Left colon (tissue), 2 donors: ENCODE results near the gene WDR4. TPM values are rescaled to one million over a fixed set of nuclear protein-coding genes. Genes with fewer than 3 reads are reported as not detected.
"Not testable (repeated sequence)": the region's sequence is repeated elsewhere in the genome, so short reads cannot be mapped to it uniquely, and the experiment has no call there.

ENCODE experiments used
- ATAC-seq: fragments of 200-7000 bp; cut with Tn5 transposase; one replicate; pipeline ENCODE4 v1.9.1; 2020; ENCODE audit warnings: mild to moderate bottlenecking, moderate library complexity
- DNase-seq, 2 donors: peaks; one replicate each; pipeline ENCODE4 v3.0.0-alpha.2; 2020
- intact Hi-C, 2 donors: fragments of 100-400 bp; cut with DNase I in 1 of 2; cut with micrococcal nuclease in 1 of 2; formaldehyde crosslinking; loops; one replicate each; pipeline versions ENCODE4 v1.11.2 to v1.14.0; 2022; cut with DNase I, micrococcal nuclease
- total RNA-seq, 2 donors: library from RNA; stranded (reverse); fragmentation: NEBNext Ultra II Directional; extraction: Animal tissue kit (Norgen Biotek cat#: 25700); gene quantifications; one replicate each; pipeline ENCODE4 v1.2.1, GENCODE V29; 2021
- donor health status: DM: no; HTN: no; CAD: no.
- donor health status: DM: yes; HTN: yes; CAD: no.

WDR4 gene
- total RNA-seq, 2 donors from 2014 or later, result 10.5 to 21.5 TPM

DNA sequence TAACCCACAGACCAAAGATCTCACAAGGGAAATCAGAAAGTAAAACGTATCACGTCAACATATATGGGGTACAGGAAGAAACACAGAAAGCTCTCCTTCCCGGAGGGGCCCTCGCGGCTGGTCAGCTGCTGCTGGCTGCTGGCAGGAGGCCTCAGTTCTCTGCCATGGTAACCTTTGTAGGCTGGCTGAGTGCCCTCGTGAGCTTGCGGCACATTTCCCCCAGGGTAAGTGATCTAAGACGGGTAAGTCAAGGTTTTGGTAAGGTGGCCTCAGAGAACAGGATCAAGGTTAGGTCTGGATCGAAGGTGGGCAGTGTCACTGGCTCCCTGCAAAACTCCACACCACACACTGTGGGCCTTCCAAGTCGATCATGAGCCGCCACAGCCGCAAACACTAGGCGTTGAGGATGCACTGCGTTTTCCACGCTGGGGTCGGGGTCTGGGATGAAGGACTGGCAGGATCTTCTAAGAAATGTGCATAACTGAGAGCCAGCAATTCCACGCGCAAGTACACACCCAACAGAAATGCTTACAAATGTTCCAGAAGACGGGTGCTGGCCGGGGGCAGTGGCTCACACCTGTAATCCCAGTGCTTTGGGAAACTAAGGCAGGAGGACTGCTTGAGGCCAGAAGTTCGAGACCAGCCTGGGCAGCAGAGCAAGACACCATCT, 33.9 kb downstream of the WDR4 start:
- ATAC-seq (no peak), DNase-seq (peak in 1 of 2 donors; percentile 35)
- intact Hi-C loops, result no loop called here

DNA sequence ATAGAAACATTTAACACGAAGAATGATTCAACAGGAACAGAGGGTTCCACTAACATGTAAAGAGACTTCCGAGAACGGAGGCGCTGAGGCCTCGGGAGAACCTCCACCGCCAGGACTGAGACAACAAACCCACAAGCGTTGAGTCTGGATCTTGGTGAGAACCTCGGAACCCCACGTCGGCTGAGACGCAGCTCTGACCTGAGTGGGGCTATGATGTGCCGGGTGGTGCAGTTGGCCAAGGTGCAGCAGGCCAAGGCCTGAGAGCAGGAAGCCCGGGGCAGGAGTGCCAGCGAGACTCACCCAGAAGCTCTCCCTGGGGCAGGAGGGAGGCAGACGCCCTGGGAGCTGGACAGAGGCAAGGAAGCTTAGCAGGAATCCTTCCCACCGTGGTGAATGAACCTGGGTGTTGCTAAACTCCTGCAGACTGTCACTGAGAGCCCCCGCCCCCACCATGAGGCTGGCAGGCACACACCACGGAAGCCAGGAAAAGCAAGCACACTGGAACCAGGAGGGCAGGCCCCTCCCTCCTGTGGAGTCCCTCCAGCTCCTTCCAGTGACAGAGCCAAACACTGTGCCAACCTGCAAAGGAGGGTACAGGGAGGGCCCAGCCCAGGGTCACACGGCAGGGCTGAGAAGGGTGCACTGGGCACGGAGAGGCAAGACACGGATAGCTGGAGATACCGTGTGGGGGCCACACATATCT, 34.8 kb downstream of the WDR4 start:
- ATAC-seq (peak; percentile 17), DNase-seq (peak in 1 of 2 donors; percentile 23)
- intact Hi-C loops, result no loop called here

- ATAC-seq (no peak), DNase-seq (no peak)
- intact Hi-C loops, result no loop called here
Measured at GRCh38 chr21:42843056-42843455, 36.3 kb downstream of the WDR4 start.

DNA sequence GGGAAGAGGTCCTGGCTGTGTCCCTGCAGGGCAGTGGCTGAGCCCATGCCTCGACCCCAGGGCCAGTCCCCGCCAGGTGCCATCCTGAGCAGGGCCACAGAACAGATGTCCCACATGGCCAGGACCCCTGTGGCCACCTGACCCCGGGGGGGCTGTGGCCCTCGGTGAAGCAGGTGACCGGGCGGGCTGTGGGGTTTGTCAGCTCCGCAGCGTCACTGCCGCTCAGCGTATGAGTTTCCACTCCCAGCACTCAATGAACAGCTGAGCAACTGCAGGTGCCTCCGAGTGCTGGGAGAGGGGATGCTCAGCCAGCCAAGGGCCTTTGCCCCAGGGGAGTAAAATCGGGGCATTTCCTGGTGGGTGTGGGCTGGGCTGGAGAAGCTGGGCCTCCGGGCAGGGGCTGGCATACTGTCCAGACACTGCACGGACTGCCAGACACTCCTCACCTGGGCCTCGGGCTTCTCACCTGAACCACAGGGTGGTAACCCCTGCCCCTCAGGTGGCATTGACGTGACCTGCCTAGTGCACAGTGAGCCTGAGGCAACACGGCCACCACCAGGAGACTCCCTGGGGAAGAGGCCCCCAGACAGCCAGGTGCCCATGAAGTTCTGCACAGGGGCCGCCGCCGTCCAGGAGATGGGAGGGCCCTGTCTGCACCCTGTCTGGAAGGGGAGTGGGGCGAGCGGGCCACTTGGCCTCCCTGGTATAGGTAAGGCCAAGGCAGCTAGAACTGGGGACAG, 37.3 kb downstream of the WDR4 start:
- ATAC-seq, intact Hi-C loops: not testable (repeated sequence)
- peak; percentile 1 to 26 for DNase-seq

DNA sequence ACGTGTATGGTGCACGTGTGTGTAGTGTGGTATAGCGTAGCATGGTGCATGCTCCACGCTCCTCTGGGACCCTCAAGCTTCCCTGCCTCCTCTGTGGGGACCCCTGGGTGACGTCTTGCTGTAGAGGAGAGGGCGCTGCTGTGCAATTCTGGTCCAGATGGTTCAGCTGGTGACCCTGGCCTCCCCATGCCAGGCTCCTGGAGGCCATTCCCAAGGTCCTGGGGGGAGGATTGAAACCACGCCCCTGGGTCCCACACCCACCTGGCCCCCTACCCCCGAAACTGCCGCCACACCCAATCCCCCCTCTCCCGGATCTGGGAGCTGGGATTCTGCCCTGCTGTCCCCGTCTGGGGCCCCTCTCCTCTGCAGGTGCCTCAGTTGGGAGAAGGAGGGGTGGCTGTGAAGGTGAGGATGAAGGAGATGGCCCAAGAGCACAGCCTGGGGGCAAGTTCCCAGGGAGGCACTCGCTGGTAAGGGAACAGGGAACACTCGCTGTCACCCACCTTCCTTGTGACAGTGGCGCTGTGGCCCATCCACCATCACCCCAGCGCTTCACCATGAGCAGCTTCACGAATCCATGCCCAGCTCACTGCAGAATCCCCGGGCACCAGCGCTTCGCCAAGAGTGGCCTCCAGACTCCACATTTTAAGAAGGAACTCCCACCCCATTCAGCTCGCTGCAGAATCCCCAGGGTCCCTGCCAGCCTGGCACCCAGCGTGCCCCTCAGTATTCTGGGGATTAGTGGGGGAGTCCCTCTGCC, 38.0 kb downstream of the WDR4 start:
- peak in 1 of 2 donors; percentile 18 for DNase-seq
- no peak for ATAC-seq
- intact Hi-C loops, result no loop called here

GRCh38 chr21:42840411-42841155, 38.8 kb downstream of the WDR4 start:
- no peak for ATAC-seq
- peak in 1 of 2 donors; percentile 12 for DNase-seq
- intact Hi-C loops, result no loop called here

DNA sequence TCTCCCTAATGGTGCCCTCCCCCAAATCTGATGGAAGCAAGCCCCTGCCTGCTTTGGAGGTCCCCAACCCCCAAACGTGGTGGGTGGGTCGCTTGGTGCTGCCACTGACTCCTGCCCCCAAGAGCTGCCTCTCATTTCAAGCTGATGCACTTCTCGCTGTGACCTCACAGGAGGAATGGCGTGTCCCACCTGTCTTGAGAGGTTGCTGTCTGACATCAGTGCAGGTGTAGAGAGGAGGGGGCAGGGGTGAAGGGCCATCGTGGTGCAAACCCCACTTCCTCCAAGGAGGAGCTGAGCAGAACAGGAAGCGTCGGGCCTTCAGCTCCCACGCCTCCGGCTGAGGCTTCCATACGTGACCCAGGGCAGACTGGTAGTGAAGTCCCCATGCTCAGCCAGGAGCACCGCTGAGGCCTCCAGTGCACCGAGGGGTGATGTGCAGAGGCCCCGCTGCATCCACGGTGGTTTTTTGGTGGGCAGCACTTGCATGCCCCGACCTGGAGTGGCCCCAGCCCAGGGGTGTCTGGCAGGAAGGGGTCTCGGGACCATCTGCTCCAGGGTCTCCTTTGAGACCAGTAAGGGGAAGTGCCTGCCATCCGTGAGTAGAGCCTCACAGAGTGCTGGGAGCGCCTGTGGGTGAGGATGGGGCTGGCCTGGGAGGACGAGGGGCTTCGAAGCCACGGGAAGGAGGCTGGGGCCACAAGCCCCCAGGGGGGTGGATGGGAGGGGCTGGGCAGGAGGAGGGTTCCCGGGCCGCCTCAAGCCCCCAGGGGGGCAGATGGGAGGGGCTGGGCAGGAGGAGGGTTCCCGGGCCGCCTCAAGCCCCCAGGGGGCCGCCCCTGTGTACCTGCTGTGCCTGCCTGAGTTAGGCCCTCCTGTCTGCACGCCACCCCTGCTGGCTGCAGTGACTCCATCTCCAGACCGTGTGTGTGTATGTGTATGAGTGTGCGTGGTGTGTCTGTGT, 39.8 kb downstream of the WDR4 start:
- ATAC-seq, result no peak
- DNase-seq, result no peak
- intact Hi-C loops, result no loop called here

GRCh38 chr21:42838212-42838690, 41.1 kb downstream of the WDR4 start:
- not testable (repeated sequence) for DNase-seq, ATAC-seq

DNA sequence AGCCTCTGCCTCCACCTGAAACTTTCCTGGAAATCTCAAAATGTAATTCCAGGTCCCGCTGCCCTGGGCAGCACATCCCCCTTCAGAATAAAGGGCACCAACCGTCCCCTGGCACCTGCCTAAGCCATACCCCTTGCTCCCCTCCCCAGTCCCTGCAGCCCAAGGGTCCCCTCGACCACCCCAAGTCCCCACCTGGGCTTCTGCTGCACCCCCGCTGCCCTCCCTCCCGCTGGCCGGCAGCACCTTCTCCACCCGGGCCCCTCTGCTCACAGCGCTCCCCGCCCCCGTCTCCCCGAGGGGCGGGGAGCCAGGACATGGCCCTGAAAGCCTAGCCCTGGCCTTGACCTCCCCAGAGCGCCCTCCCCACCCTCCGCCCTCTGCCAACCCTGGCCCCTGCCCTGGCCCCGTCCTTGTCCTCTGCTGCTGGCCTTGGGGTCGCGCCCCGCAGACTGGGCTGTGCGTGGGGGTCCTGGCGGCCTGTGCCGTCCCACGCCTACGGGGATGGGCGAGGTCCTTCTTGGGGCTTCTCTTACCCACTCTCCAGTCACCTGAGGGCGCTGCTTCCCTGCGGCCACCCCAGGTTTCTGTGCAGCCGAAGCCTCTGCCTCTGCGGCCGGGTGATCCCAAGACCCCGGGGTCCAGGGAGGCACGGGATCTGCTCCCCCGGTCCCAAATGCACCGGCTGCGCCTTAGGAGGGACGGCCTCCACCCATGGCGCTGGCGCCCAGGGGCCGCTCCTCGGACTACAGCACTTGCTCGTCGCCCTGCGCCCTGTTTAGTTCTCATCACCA, 41.7 kb downstream of the WDR4 start:
- DNase-seq (no peak), ATAC-seq (no peak)
- intact Hi-C loops, result no loop called here

More at GRCh38 chr21:42838212-42838690, 41.1 kb downstream of the WDR4 start:
- intact Hi-C loops, result not testable (repeated sequence)

- ATAC-seq, result no peak
- DNase-seq, result no peak
- intact Hi-C loops, result no loop called here
Measured at GRCh38 chr21:42836767-42837301, 42.5 kb downstream of the WDR4 start.

GRCh38 chr21:42836402-42836666, 43.0 kb downstream of the WDR4 start:
- DNase-seq (no peak), ATAC-seq (no peak)
- intact Hi-C loops, result no loop called here

DNA sequence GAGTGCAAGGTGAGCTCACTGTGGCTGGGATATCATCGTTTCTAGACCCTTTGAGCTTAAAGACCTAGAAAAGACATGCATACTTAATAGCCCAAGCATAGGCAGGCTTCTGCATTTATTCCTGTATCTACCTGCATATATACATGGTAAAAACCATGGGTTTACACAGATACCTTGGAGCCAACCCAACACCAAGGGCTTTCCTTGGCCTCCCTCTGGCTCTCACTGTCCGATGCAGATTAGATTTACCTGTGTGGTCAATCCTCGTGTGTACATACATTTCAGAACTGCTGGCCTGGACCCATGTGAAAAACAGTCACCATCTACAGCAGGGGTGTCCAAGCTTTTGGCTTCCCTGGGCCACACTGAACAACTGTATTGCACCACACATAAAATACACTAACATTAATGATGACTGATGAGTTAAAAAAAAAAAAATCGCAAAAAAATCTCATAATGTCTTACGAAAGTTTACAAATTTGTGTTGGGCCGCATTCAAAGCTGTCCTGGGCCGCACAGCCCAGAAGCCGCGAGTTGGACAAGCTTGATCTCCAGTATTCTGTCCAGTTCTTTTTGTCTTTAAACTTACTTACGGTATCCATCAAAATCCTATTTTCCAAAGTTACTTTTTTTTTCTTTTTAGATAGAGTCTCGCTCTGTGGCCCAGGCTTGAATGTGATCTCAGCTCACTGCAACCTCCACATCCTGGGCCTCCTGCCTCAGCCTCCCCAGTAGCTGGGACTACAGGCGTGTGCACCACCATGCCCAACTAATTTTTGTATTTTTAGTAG, 43.5 kb downstream of the WDR4 start:
- DNase-seq, result no peak
- ATAC-seq, result no peak
- intact Hi-C loops, result no loop called here

DNA sequence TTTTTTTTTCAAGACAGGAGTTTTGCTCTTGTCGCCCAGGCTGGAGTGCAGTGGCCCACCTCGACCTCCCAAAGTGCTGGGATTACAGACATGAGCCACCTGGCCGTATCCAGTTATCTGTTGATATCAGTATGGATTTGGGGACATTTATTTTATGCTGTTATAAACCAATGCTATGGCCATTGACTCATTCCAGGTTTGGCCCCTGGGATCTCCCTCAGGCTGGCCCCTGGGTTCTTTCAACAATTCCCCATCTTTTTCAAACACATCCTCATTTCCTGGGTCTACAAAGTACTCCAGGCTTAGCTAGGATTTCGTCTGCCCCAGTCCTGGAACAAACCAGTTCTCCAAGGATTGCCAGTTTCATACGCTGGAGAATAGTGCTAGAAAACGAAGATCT, 44.1 kb downstream of the WDR4 start:
- ATAC-seq (no peak), DNase-seq (no peak)
- intact Hi-C loops, result no loop called here

DNA sequence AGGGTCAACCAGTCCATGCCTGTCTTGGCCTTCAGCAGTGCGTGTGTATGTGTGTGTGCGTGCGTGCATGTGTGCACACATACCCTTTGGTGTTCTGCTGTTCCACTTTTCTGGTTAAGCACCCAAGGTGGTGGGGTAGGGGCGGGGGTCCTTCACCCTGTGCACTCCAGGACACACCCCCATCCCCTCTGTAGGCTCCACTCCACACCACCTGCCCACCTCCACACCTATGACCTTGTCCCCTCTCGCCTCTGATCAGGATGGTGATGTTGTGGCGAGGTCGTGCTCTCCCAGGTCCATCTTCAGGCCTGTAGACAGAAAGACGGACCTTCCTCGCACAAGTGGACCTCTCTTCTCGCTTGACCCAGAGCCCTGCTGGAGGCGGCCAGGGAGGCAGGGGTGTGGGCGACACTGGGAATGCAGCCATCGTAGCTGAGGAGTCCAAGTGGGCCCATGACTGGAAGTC, 44.6 kb downstream of the WDR4 start:
- no peak for DNase-seq
- intact Hi-C loops, result no loop called here
- ATAC-seq, result no peak

GRCh38 chr21:42833859-42834725, 45.2 kb downstream of the WDR4 start:
- DNase-seq (peak in 1 of 2 donors; percentile 14), ATAC-seq (no peak)
- intact Hi-C loops, result no loop called here
